IPS-20b (cell line): ENCODE results near the gene SLC17A6.

Experiments used
- H3K27ac ChIP-seq: one replicate; pipeline ENCODE4 v1.5.1; 2013; ENCODE audit warnings: low read length
- H3K27me3 ChIP-seq: 2 replicates; pipeline ENCODE4 v1.6.1; 2013; ENCODE audit warnings: mild to moderate bottlenecking, low read length, inconsistent platforms; ENCODE audit not compliant: insufficient read depth
- H3K36me3 ChIP-seq: 2 replicates; pipeline ENCODE4 v1.6.1; 2013; ENCODE audit warnings: low read depth, mild to moderate bottlenecking, inconsistent platforms, low read length, moderate library complexity; ENCODE audit not compliant: insufficient read depth
- H3K4me1 ChIP-seq: 2 replicates; pipeline ENCODE4 v1.6.1; 2013; ENCODE audit warnings: mild to moderate bottlenecking, control low read depth, inconsistent platforms, low read length, moderate library complexity; ENCODE audit not compliant: insufficient read depth
- H3K4me3 ChIP-seq: 2 replicates; pipeline ENCODE4 v1.5.1; 2013; ENCODE audit warnings: mild to moderate bottlenecking, low read length, inconsistent platforms
- H3K9ac ChIP-seq: 2 replicates; pipeline ENCODE4 v1.6.1; 2013; ENCODE audit warnings: low read depth, mild to moderate bottlenecking, inconsistent platforms, low read length, moderate library complexity
- H3K9me3 ChIP-seq: 2 replicates; pipeline ENCODE4 v1.6.1; 2013; ENCODE audit warnings: mild to moderate bottlenecking, low read depth, low read length, inconsistent platforms; ENCODE audit not compliant: insufficient read depth

SLC17A6 gene

GRCh38 chr11:22337596-22338485 is at the start of gene SLC17A6:
SLC17A6 (plus strand) TSS chr11:22338381; CDS start chr11:22338534, 153 bp downstream.
- Histone ChIP-seq H3K27ac (no peak within 1 kb of the TSS), H3K36me3 (no peaks in the 10 kb centered on the region), H3K9me3 (no peaks in the 10 kb centered on the region), H3K4me3 (peak within 1 kb of the TSS; percentile 67), H3K27me3 (peaks cover 58% of the 10 kb centered on the region), H3K9ac (no peak within 1 kb of the TSS), H3K4me1 (peaks cover 32% of the 10 kb centered on the region)

- Histone ChIP-seq H3K9me3 (no peaks in the 10 kb centered on the region), H3K27ac (no peak overlapping the region), H3K4me1 (no peaks in the 10 kb centered on the region), H3K36me3 (no peaks in the 10 kb centered on the region), H3K9ac (no peak overlapping the region), H3K27me3 (no peaks in the 10 kb centered on the region), H3K4me3 (no peak overlapping the region)
These were observed 35.8 kb upstream of the SLC17A6 start for GRCh38 chr11:22302368-22302767.

- no peaks in the 10 kb centered on the region for H3K27me3 ChIP-seq
- H3K27ac ChIP-seq = no peak overlapping the region
- H3K9ac ChIP-seq = no peak overlapping the region
- no peak overlapping the region for H3K4me3 ChIP-seq
- H3K4me1 ChIP-seq = no peaks in the 10 kb centered on the region
- no peaks in the 10 kb centered on the region for H3K36me3 ChIP-seq
- H3K9me3 ChIP-seq = no peaks in the 10 kb centered on the region
These were observed 33.7 kb upstream of the SLC17A6 start for GRCh38 chr11:22304337-22304961.

- Histone ChIP-seq H3K36me3 (no peaks in the 10 kb centered on the region), H3K4me1 (no peaks in the 10 kb centered on the region), H3K27me3 (no peaks in the 10 kb centered on the region), H3K4me3 (no peak overlapping the region), H3K9me3 (no peaks in the 10 kb centered on the region), H3K9ac (no peak overlapping the region), H3K27ac (no peak overlapping the region)
These were observed 20.5 kb upstream of the SLC17A6 start for GRCh38 chr11:22317656-22318055.

- no peak overlapping the region for H3K9ac ChIP-seq
- no peak overlapping the region for H3K27ac ChIP-seq
- no peaks in the 10 kb centered on the region for H3K9me3 ChIP-seq
- no peaks in the 10 kb centered on the region for H3K27me3 ChIP-seq
- no peaks in the 10 kb centered on the region for H3K36me3 ChIP-seq
- H3K4me3 ChIP-seq = no peak overlapping the region
- H3K4me1 ChIP-seq = peaks cover 15% of the 10 kb centered on the region; the same call in 1 of the 2 replicates
These were observed 6.4 kb upstream of the SLC17A6 start for GRCh38 chr11:22331771-22332170.

GRCh38 chr11:22336587-22336986 is 1.6 kb upstream of the SLC17A6 start:
- Histone ChIP-seq H3K4me3 (no peak overlapping the region), H3K27me3 (peaks cover 45% of the 10 kb centered on the region), H3K9me3 (no peaks in the 10 kb centered on the region), H3K4me1 (peaks cover 32% of the 10 kb centered on the region), H3K9ac (no peak overlapping the region), H3K36me3 (no peaks in the 10 kb centered on the region), H3K27ac (no peak overlapping the region)

GRCh38 chr11:22339611-22340010 is 1.4 kb downstream of the SLC17A6 start:
- Histone ChIP-seq H3K4me1 (peaks cover 25% of the 10 kb centered on the region), H3K27ac (no peak overlapping the region), H3K9ac (no peak overlapping the region; the same call in 1 of the 2 replicates), H3K9me3 (no peaks in the 10 kb centered on the region), H3K36me3 (no peaks in the 10 kb centered on the region), H3K27me3 (peaks cover 75% of the 10 kb centered on the region), H3K4me3 (peak overlapping the region; percentile 64; the same call in 1 of the 2 replicates)

- H3K4me1 ChIP-seq = peaks cover 22% of the 10 kb centered on the region
- H3K36me3 ChIP-seq = no peaks in the 10 kb centered on the region
- H3K27ac ChIP-seq = no peak overlapping the region
- peaks cover 81% of the 10 kb centered on the region for H3K27me3 ChIP-seq
- H3K9ac ChIP-seq = no peak overlapping the region; the same call in 1 of the 2 replicates
- peak overlapping the region; percentile 64 for H3K4me3 ChIP-seq
- no peaks in the 10 kb centered on the region for H3K9me3 ChIP-seq
These were observed 2.1 kb downstream of the SLC17A6 start for GRCh38 chr11:22340235-22340634.

GRCh38 chr11:22340701-22341587 is 2.8 kb downstream of the SLC17A6 start:
- peak overlapping the region; percentile 39; the same call in 1 of the 2 replicates for H3K9ac ChIP-seq
- no peaks in the 10 kb centered on the region for H3K9me3 ChIP-seq
- no peak overlapping the region for H3K27ac ChIP-seq
- peaks cover 89% of the 10 kb centered on the region for H3K27me3 ChIP-seq
- H3K4me1 ChIP-seq = peaks cover 22% of the 10 kb centered on the region
- no peaks in the 10 kb centered on the region for H3K36me3 ChIP-seq
- peak overlapping the region; percentile 64 for H3K4me3 ChIP-seq

GRCh38 chr11:22341588-22341931 is 3.4 kb downstream of the SLC17A6 start:
- no peaks in the 10 kb centered on the region for H3K36me3 ChIP-seq
- peak overlapping the region; percentile 64 for H3K4me3 ChIP-seq
- H3K4me1 ChIP-seq = peaks cover 27% of the 10 kb centered on the region
- H3K27me3 ChIP-seq = peaks cover 89% of the 10 kb centered on the region
- no peak overlapping the region for H3K9ac ChIP-seq
- no peaks in the 10 kb centered on the region for H3K9me3 ChIP-seq
- no peak overlapping the region for H3K27ac ChIP-seq

- H3K9me3 ChIP-seq = no peaks in the 10 kb centered on the region
- peaks cover 84% of the 10 kb centered on the region for H3K27me3 ChIP-seq
- no peak overlapping the region for H3K27ac ChIP-seq
- H3K4me3 ChIP-seq = peak overlapping the region; percentile 75
- peaks cover 27% of the 10 kb centered on the region for H3K4me1 ChIP-seq
- no peak overlapping the region for H3K9ac ChIP-seq
- no peaks in the 10 kb centered on the region for H3K36me3 ChIP-seq
These were observed 4.2 kb downstream of the SLC17A6 start for GRCh38 chr11:22342211-22343031.
